ENCODE data around the gene COQ8B. TPM values are rescaled to one million over a fixed set of nuclear protein-coding genes. Genes with fewer than 3 reads are reported as not detected.

Gene COQ8B
- total RNA-seq, 2 donors from 2014 or later = 23.3 to 26.6 TPM

GRCh38 chr19:40672573-40673299 is 44.0 kb downstream of the COQ8B start:
- TF ChIP-seq, protein P1, sequence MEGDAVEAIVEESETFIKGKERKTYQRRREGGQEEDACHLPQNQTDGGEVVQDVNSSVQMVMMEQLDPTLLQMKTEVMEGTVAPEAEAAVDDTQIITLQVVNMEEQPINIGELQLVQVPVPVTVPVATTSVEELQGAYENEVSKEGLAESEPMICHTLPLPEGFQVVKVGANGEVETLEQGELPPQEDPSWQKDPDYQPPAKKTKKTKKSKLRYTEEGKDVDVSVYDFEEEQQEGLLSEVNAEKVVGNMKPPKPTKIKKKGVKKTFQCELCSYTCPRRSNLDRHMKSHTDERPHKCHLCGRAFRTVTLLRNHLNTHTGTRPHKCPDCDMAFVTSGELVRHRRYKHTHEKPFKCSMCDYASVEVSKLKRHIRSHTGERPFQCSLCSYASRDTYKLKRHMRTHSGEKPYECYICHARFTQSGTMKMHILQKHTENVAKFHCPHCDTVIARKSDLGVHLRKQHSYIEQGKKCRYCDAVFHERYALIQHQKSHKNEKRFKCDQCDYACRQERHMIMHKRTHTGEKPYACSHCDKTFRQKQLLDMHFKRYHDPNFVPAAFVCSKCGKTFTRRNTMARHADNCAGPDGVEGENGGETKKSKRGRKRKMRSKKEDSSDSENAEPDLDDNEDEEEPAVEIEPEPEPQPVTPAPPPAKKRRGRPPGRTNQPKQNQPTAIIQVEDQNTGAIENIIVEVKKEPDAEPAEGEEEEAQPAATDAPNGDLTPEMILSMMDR (IDR thresholded peaks at IDR 0.05) = no peak
- H3K27ac ChIP-seq = peak overlapping the region in 1 of 2 donors; percentile 52

DNA sequence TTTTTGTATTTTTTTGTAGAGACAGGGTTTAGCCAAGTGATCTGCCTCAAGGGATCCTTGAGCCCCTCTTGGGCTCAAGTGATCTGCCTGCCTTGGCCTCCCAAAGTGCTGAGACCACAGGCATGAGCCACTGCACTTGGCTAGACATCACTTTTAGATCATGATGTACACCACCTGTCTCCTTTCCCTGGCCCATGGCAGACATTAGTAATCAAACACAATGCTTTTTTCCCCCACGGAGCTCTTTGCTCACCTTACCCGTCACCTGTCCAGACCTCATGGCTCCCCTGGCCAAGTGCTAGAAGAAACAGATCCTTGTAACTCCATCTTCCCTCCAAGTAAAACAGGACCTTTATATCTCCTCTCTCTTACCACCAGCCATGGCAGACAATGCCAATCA is 44.6 kb downstream of the COQ8B start:
- TF ChIP-seq, protein P1 (IDR thresholded peaks at IDR 0.05) = no peak
- Histone ChIP-seq H3K27ac (peak overlapping the region; percentile 52 to 70), H3K9me3 (no peaks in the 10 kb centered on the region), H3K36me3 (peaks cover 88% of the 10 kb centered on the region), H3K4me1 (no peaks in the 10 kb centered on the region), H3K4me3 (no peak overlapping the region), H3K27me3 (no peaks in the 10 kb centered on the region)
- DNase-seq (ENCODE audit: low spot score) = no peak

More at GRCh38 chr19:40672573-40673299, 44.0 kb downstream of the COQ8B start:
- DNase-seq (ENCODE audit: low spot score) = no peak
- peaks cover 88% of the 10 kb centered on the region for H3K36me3 ChIP-seq
- H3K4me3 ChIP-seq = no peak overlapping the region
- H3K27me3 ChIP-seq = no peaks in the 10 kb centered on the region
- no peaks in the 10 kb centered on the region for H3K4me1 ChIP-seq
- no peaks in the 10 kb centered on the region for H3K9me3 ChIP-seq

GRCh38 chr19:40671404-40671803 is 45.3 kb downstream of the COQ8B start:
- TF ChIP-seq, protein P1 (IDR thresholded peaks at IDR 0.05) = no peak
- Histone ChIP-seq H3K9me3 (no peaks in the 10 kb centered on the region), H3K4me3 (no peak overlapping the region), H3K27ac (peak overlapping the region; percentile 52 to 70), H3K4me1 (no peaks in the 10 kb centered on the region), H3K36me3 (peaks cover 83% of the 10 kb centered on the region), H3K27me3 (no peaks in the 10 kb centered on the region)
- no peak for DNase-seq (ENCODE audit: low spot score)

GRCh38 chr19:40668991-40669614 is 47.6 kb downstream of the COQ8B start:
- Histone ChIP-seq H3K4me3 (no peak overlapping the region), H3K27ac (no peak overlapping the region), H3K4me1 (no peaks in the 10 kb centered on the region), H3K9me3 (no peaks in the 10 kb centered on the region), H3K36me3 (peaks cover 67% of the 10 kb centered on the region), H3K27me3 (no peaks in the 10 kb centered on the region)
- TF ChIP-seq, protein P1 (IDR thresholded peaks at IDR 0.05) = no peak
- no peak for DNase-seq (ENCODE audit: low spot score)

GRCh38 chr19:40667602-40668001 is 49.1 kb downstream of the COQ8B start:
- no peaks in the 10 kb centered on the region for H3K27me3 ChIP-seq
- TF ChIP-seq, protein P1 (IDR thresholded peaks at IDR 0.05) = no peak
- DNase-seq (ENCODE audit: low spot score) = no peak
- no peak overlapping the region for H3K4me3 ChIP-seq
- no peaks in the 10 kb centered on the region for H3K9me3 ChIP-seq
- no peak overlapping the region for H3K27ac ChIP-seq
- H3K36me3 ChIP-seq = peaks cover 52% of the 10 kb centered on the region
- H3K4me1 ChIP-seq = peaks cover 0 to 9% of the 10 kb centered on the region in 2 donors
